HK-2 (cell line): Measurements from ENCODE around the gene CYFIP2.

ENCODE experiments used
- DNase-seq: peaks from one replicate; pipeline ENCODE4 v3.0.0-alpha.2; 2018; ENCODE audit not compliant: unreplicated experiment

Gene CYFIP2

GRCh38 chr5:157324237-157324636 is 58.3 kb downstream of the CYFIP2 start:
- DNase-seq: no peak

GRCh38 chr5:157326440-157327005 is 60.6 kb downstream of the CYFIP2 start:
- DNase-seq: no peak

- no peak for DNase-seq
Observed at GRCh38 chr5:157327771-157328170, 61.8 kb downstream of the CYFIP2 start.

GRCh38 chr5:157328277-157328912 is 62.5 kb downstream of the CYFIP2 start:
- peak; percentile 44 for DNase-seq

DNA sequence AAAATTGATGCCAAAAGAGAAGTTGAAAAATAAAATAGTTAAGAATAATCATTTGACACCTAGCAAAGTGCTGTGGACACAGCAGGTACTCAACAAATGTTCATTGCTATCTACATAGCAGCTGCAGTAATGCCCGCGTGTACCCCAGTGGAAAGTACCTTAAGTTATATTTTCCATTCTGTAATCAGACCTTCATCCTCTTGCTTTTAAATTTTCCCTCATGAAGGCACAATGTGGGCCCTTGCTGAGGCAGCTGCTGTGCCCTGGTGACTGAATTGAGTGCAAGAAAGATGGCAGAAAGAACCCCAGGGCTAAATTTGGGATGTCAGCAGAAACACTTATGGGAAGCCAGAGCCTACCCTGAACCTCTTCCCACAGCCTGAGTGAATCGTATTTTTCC is 65.9 kb downstream of the CYFIP2 start:
- DNase-seq: no peak

DNA sequence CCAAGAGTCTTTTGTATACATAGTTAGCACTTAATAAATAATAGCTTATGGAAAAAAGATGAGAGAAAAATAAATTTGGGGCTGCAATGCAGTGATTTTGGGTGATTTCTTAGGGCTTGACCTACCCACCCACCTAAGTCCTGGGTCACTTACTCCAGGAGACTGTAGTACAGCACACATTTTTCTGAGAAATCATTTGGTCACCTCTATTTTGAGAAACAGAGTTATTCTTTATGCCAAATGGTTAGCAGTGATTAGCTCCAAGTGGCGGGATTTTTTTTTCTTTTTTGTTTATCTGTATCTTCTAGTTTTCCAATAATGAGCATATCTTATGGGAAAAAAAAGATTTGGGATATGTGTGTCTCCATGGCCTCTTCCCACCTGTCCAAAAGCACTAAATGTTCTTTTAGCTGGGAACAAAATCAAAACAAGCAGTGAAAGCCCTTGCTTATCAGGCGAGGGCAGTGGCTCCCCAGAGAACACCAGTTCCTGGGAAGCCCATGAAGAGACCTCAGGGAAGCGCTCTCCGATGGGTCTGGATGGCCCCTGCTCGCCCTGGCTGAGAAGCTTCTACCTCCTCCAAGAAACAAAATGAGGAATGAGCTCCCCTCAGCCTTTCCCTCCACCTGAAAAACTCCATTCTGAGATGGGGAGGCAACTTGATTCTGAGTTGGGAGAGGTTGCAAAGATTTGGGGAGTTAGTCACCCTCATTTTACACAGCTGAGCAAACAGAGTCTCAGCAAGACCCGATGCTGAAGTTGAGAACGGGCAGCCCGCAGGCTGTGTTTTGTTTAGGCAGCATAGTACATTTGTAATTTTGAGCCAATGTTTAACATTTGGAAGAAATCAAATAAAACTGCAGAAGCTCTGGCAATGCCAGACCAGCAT is 69.9 kb downstream of the CYFIP2 start:
- DNase-seq: no peak

GRCh38 chr5:157336423-157336744 is 70.5 kb downstream of the CYFIP2 start:
- no peak for DNase-seq

DNA sequence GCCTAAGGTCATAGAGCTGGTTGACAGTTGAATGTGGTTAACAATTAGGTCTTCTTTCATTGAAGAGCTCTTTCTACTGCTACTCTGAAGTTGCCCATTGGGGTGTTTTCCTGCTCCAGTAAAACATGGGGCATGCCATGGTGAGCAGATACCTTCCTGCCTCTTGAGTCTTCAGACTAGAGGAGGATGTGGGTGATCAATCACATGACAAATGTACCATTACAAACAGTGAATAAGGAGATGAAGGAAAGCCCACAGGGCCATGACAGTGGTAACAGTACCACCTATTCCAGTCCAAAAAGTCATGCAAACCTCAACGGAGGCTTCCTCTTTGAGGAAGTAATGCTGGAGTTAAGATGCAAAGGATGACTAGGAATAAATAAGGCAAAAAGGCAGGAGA is 73.5 kb downstream of the CYFIP2 start:
- DNase-seq: no peak

DNA sequence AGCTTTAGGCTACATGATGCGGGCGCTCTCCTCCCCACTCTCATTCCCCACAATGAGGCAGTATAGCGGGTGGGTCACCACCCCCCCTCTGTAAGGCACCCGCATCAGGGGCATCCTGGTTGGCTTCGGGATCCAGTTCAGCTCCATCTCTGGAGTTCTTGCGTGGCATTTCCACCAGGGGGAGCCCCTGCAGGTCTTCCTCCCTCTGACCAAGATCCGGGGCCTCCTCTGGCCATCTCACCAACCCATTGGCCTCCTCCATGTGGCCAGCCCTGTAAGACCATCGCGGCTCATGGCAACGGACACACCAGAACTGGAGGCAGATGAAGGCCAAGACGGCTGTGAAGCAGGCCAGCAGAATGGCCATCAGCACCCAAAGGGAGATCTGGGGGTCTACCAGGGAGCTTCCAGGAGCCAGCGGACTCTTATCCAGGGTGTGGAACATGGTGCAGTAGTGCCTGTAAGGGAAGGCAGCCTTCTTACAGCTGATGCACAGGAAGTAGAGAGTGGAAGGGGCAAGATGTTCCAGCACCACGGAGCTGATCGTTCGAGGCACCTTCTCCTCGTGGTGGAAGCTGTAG is 77.0 kb downstream of the CYFIP2 start:
- DNase-seq: peak; percentile 21

GRCh38 chr5:157343842-157344790 is 78.2 kb downstream of the CYFIP2 start:
- no peak for DNase-seq

- DNase-seq: no peak
Observed at GRCh38 chr5:157345067-157345466, 79.1 kb downstream of the CYFIP2 start.

GRCh38 chr5:157345485-157345884 is 79.6 kb downstream of the CYFIP2 start:
- no peak for DNase-seq

GRCh38 chr5:157347301-157348048 is 81.6 kb downstream of the CYFIP2 start:
- DNase-seq: no peak

DNA sequence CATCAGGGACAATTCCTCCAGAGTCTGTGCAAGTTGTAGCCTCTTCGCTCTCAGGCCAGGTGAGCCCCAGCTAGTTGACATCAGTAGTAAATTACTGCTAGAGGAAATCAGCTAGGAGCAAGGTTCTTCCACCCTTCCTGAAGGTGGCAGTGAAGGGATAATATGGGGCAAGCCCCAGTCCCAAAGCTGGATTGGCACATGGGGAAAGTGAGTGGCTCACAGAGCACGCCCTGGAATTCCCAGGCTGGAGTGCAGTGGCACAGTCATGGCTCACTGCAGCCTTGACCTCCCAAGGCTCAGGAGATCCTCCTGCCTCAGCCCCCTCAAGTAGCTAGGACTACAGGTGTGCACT is 82.1 kb downstream of the CYFIP2 start:
- DNase-seq: no peak

- DNase-seq: no peak
Observed at GRCh38 chr5:157350939-157351801, 85.2 kb downstream of the CYFIP2 start.

DNA sequence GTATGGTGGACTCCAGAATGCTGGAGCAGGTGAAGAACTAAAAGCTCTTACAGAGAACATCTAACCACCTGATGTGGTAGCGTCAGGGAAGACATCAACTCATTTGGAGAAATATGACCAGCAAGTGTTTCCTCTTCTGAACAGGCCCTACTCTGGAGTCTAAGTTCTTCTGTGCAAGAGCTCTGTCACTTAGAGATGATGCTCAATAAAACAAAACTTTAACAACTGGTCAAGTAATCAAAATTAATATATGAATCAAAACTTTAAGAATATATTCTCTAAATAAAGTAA is 85.8 kb downstream of the CYFIP2 start:
- DNase-seq: no peak

DNA sequence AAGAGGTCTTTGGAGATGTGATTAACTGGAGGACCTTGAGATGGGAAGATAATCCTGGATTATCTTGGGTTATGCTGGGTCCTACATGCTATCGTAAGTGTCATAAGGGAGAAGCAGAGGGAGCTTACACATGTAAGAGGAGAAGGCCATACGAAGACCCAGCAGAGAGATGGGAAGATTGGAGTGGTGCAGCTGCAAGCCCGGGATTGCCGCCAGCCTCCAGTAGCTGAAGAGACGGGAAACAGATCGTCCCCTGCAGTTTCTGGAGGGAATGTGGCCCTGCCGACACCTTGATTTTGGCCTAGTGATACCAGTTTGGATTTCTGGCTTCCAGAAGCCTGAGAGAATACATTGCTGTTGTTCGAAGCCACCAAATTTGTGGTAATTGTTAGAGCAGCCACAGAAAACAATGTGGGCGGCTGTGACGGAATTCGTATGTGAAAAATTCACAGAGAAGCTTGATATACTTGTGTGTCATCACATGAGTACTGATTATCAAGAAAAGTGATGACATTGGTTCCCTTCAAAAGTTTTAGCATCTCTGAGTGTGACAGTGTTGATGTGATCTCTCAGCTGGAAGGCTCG is 86.9 kb downstream of the CYFIP2 start:
- DNase-seq: no peak

- DNase-seq: no peak
Observed at GRCh38 chr5:157354800-157355199, 88.9 kb downstream of the CYFIP2 start.

- DNase-seq: no peak
Observed at GRCh38 chr5:157356576-157356975, 90.7 kb downstream of the CYFIP2 start.

DNA sequence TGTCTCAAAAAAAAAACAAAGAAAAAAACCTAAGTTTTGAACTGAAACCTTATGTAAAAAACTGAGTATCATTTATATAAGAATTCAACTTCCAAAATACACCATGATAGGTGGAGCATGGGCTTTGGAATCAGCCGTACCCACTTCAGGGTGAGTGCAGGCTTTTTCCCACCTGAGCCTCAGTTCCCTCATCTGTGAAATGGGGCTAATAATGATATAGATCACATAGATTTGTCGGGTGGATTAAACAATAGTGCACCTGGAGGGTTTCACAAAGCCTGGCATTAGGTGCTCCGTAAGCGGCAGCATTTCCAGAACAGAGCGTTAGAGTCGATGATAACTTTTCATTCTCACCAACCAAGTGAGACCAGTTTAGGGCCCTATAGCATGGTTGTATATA is 91.9 kb downstream of the CYFIP2 start:
- DNase-seq: no peak
